ENCODE data around the gene ASTN2.

GRCh38 chr9:116844621-116845020, 570.2 kb downstream of the ASTN2 start:
- TF ChIP-seq POLR2AphosphoS5 (IDR thresholded peaks at IDR 0.05) (no peak), POLR2A (IDR thresholded peaks at IDR 0.05) (no peak), CTCF (IDR thresholded peaks at IDR 0.05) (no peak)

All from transverse colon (tissue), 4 donors.